Gastroesophageal sphincter (tissue), 4 donors: Measurements from ENCODE around the gene TRIM4. TPM values are rescaled to one million over a fixed set of nuclear protein-coding genes. Genes with fewer than 3 reads are reported as not detected.
A peak's percentile ranks its signal among the peaks of the same experiment; 100 is the strongest.
"Not testable (repeated sequence)": the region's sequence is repeated elsewhere in the genome, so short reads cannot be mapped to it uniquely, and the experiment has no call there.

ENCODE experiments used
- ATAC-seq: fragments of 150-250 bp; one replicate; pipeline ENCODE4 v1.9.1; 2016; ENCODE audit warnings: mild to moderate bottlenecking, moderate library complexity
- H3K27ac ChIP-seq, 4 donors: fragments of 200-600 bp; sonication (generic) in 3 of 4; 1 replicate in 3 of 4; 2 replicates in 1 of 4; pipeline ENCODE4 v1.5.1; 2016 to 2019
- H3K27me3 ChIP-seq: fragments of 200-600 bp; sonication (generic); one replicate; pipeline ENCODE4 v1.5.1; 2019
- H3K36me3 ChIP-seq, 2 donors: fragments of 200-600 bp; sonication (generic); one replicate each; pipeline ENCODE4 v1.5.1; 2019; ENCODE audit warnings: control low read depth in 1 of 2
- H3K4me1 ChIP-seq, 3 donors: fragments of 200-600 bp; sonication (generic); 1 replicate in 2 of 3; 2 replicates in 1 of 3; pipeline ENCODE4 v1.5.1; 2016 to 2019; ENCODE audit warnings: control low read depth in 2 of 3
- H3K4me3 ChIP-seq, 2 donors: fragments of 200-600 bp; sonication (generic); one replicate each; pipeline ENCODE4 v1.5.1; 2019; ENCODE audit warnings: mild to moderate bottlenecking in 1 of 2, moderate library complexity in 1 of 2
- H3K9me3 ChIP-seq, 3 donors: fragments of 200-600 bp; sonication (generic); one replicate each; pipeline ENCODE4 v1.5.1; 2017 to 2019; ENCODE audit warnings: control low read depth in 2 of 3
- EP300 ChIP-seq: sonication (generic); formaldehyde crosslinking; IDR thresholded peaks from one replicate; pipeline ENCODE4 v1.6.1; 2017; ENCODE audit warnings: antibody characterized with exemption, mild to moderate bottlenecking
- POLR2A ChIP-seq, 2 donors: fragments of 450-650 bp; IDR thresholded peaks; one replicate each; pipeline ENCODE4 v1.6.1; 2017; ENCODE audit warnings: antibody characterized with exemption in 2 of 2, mild to moderate bottlenecking in 2 of 2, moderate library complexity in 1 of 2
- POLR2AphosphoS5 ChIP-seq: sonication (generic); formaldehyde crosslinking; IDR thresholded peaks from one replicate; pipeline ENCODE4 v1.6.1; 2017; ENCODE audit warnings: antibody characterized with exemption
- WGBS, 2 donors: methylation state at CpG; one replicate each; pipeline ENCODE4 v1.1.5; 2018; ENCODE audit warnings: low coverage in 1 of 2; 5-methylcytosine and 5-hydroxymethylcytosine counted together
- total RNA-seq, 4 donors: library from RNA; depleted of rRNA; stranded (reverse); fragments of >200 nt; gene quantifications; one replicate each; pipeline ENCODE4 v1.1.0, GENCODE V29; 2016
- TF ChIP-seq, protein P1 (sequence below), 4 experiments: fragments of 200-600 bp in 2 of 4; fragments of 450-650 bp in 2 of 4; sonication (generic) in 1 of 4; IDR thresholded peaks; one replicate each; pipeline ENCODE4 v1.5.1; 2017 to 2019; ENCODE audit warnings: antibody characterized with exemption in 4 of 4, mild to moderate bottlenecking in 2 of 4, moderate library complexity in 2 of 4

The TRIM4 gene, protein sequence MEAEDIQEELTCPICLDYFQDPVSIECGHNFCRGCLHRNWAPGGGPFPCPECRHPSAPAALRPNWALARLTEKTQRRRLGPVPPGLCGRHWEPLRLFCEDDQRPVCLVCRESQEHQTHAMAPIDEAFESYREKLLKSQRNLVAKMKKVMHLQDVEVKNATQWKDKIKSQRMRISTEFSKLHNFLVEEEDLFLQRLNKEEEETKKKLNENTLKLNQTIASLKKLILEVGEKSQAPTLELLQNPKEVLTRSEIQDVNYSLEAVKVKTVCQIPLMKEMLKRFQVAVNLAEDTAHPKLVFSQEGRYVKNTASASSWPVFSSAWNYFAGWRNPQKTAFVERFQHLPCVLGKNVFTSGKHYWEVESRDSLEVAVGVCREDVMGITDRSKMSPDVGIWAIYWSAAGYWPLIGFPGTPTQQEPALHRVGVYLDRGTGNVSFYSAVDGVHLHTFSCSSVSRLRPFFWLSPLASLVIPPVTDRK
- 10 to 100 TPM; 25.3 to 32.2 (median 29.5) TPM for total RNA-seq

DNA sequence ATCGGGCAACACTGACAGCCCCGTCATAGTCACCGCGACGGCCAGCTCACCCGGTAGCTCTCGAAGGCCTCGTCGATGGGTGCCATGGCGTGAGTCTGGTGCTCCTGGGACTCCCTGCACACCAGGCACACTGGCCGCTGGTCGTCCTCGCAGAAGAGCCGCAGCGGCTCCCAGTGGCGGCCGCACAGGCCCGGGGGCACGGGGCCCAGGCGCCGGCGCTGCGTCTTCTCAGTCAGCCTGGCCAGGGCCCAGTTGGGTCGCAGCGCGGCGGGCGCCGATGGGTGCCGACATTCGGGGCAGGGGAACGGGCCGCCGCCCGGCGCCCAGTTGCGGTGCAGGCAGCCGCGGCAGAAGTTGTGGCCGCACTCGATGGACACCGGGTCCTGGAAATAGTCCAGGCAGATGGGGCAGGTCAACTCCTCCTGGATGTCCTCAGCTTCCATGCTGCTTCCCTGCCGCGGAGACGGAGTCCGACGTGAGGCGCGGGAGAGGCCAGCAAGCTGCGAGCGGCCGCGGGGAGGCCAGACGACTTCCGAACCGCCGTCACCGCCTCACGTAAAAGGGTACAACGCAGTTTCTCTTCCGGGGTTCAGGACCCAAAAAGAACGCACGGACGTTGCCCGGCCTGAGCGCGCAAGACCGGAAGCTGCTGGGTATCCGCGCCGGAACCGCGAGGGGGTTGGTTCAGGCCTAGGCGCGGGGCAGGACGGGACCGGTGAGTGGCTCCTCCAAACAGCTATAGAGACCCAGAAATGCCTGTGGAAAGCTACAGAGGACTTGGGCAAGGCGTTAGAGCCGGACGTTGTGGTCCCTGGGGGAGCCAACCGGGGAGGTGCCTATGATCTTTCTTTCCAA is at the start of gene TRIM4:
TSS of gene TRIM4 (minus strand) at position 572 of the 855 bp plus-strand sequence. CDS start at position 443, 129 bp downstream.
- peak; percentile 85 to 91 for TF ChIP-seq POLR2A (IDR thresholded peaks at IDR 0.05)
- no peak for TF ChIP-seq EP300
- TF ChIP-seq POLR2AphosphoS5: peak; percentile 96
- TF ChIP-seq, protein P1, sequence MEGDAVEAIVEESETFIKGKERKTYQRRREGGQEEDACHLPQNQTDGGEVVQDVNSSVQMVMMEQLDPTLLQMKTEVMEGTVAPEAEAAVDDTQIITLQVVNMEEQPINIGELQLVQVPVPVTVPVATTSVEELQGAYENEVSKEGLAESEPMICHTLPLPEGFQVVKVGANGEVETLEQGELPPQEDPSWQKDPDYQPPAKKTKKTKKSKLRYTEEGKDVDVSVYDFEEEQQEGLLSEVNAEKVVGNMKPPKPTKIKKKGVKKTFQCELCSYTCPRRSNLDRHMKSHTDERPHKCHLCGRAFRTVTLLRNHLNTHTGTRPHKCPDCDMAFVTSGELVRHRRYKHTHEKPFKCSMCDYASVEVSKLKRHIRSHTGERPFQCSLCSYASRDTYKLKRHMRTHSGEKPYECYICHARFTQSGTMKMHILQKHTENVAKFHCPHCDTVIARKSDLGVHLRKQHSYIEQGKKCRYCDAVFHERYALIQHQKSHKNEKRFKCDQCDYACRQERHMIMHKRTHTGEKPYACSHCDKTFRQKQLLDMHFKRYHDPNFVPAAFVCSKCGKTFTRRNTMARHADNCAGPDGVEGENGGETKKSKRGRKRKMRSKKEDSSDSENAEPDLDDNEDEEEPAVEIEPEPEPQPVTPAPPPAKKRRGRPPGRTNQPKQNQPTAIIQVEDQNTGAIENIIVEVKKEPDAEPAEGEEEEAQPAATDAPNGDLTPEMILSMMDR (IDR thresholded peaks at IDR 0.05): peak in 1 of 4 experiments; percentile 48
- 3% methylated on average over 5 of the region's 81 CpGs; no CpG with 5 or more reads in 1 of the 2 donors for WGBS, 2 donors
- peak; percentile 99 for ATAC-seq
- H3K4me1 ChIP-seq: peaks cover 14 to 59% (median 18%) of the 10 kb centered on the region in 3 donors
- no peaks in the 10 kb centered on the region for H3K27me3 ChIP-seq
- peaks cover 0 to 39% of the 10 kb centered on the region in 2 donors for H3K36me3 ChIP-seq
- peak within 1 kb of the TSS; percentile 54 to 86 for H3K4me3 ChIP-seq
- H3K27ac ChIP-seq: peak within 1 kb of the TSS; percentile 78 to 98 (median 93)
- H3K9me3 ChIP-seq: no peaks in the 10 kb centered on the region

DNA sequence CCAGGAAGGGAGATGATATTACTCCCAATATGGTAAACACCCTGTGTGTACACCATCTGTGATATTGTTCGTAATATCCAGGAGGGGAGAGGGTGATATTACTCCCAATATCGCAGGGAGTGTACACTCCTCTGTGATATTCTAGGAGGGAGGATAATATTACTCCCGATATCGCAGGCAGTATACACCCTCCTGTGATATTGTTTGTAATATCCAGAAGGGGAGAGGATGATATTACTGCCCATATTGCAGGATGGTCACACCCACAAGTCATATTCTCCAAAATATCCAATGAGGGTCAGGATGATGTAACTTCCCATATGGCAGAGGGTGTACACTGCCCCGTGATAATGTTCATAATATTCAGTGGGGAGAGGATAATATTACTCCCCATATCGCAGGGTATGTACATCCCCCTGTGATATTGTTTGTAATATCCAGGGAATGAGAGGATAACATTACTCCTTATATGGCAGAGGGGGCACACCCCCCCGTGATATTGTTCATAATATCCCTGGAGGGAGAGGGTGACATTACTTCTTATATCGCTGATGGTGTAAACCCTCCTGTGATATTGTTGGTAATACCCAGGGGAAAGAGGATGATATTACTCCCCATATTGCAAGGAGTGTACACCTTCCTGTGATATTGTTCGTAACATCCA is 39.4 kb upstream of the TRIM4 start:
- Histone ChIP-seq H3K27me3 (peaks cover 75% of the 10 kb centered on the region), H3K36me3 (no peaks in the 10 kb centered on the region), H3K9me3 (no peaks in the 10 kb centered on the region), H3K4me3 (no peak overlapping the region), H3K4me1 (no peaks in the 10 kb centered on the region), H3K27ac (no peak overlapping the region)
- TF ChIP-seq, protein P1 (IDR thresholded peaks at IDR 0.05): no peak
- TF ChIP-seq POLR2AphosphoS5: no peak
- TF ChIP-seq POLR2A (IDR thresholded peaks at IDR 0.05): no peak
- no peak for TF ChIP-seq EP300
- ATAC-seq: no peak
- WGBS, 2 donors: 67 to 77% methylated on average over 7 to 9 of the region's 9 CpGs

DNA sequence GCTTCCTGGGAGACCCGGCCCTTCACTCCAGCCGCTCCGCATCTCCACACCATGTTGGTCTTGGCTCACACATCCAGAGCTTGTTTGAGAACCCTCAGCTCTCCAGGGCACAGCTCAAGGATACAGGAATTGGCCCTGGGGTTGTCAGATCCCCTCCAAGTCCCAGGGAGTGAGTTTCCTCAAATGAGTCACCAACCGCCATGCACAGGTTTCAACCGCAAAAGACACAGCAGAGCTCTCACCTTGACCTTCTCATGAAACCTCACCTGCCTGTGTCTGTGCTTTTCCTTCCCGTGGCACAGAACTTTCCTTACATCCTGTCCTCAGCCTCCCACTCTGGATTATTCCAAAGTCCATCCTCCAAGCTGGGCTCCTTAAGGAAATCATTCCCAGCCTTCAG is 35.9 kb upstream of the TRIM4 start:
- H3K27ac ChIP-seq: no peak overlapping the region
- TF ChIP-seq EP300: no peak
- WGBS, 2 donors: 60 to 88% methylated on average over 3 to 6 of the region's 6 CpGs
- H3K4me1 ChIP-seq: no peaks in the 10 kb centered on the region
- no peaks in the 10 kb centered on the region for H3K36me3 ChIP-seq
- ATAC-seq: no peak
- no peak overlapping the region for H3K4me3 ChIP-seq
- H3K9me3 ChIP-seq: no peaks in the 10 kb centered on the region
- H3K27me3 ChIP-seq: peaks cover 52% of the 10 kb centered on the region

DNA sequence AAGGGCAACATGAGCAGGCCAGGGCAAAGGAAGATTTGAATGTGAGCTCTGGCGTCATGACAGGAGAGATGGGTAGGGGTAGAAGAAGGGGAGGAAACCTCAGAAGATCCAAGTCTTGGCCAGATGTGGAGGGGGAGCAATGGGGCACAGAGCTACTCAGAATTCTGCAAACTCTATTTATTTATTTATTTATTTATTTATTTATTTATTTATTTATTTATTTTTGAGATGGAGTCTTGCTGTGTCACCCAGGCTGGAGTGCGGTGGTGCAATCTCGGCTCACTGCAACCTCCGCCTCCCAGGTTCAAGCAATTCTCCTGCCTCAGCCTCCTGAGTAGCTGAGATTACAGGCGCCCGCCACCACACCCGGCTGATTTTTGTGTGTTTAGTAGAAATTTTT is 35.3 kb upstream of the TRIM4 start:
- not testable (repeated sequence) for ATAC-seq, H3K27ac ChIP-seq
- WGBS, 2 donors: 87 to 100% methylated on average over 4 to 5 of the region's 7 CpGs

DNA sequence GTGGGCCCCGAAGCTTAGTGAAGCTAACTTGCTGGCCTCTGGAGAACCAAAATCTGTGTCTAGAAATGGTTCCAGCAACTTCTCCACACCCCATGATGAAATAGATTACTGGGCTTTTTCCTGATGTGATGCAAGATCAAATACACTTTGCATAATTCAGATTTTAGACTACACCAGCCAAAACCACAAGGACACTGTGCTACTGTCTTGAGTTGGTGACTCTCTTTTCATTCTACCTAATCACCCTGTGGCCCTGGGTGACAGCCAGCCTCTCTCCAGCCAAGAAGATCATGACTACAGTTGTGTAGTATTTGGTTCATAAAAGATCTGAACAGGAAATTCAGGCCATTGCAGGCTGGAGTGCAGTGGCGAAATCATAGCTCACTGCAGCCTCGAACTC is 34.3 kb upstream of the TRIM4 start:
- peaks cover 40% of the 10 kb centered on the region for H3K27me3 ChIP-seq
- 75 to 100% methylated on average over 1 to 2 of the region's 3 CpGs for WGBS, 2 donors
- H3K4me1 ChIP-seq: no peaks in the 10 kb centered on the region
- no peak overlapping the region for H3K4me3 ChIP-seq
- no peaks in the 10 kb centered on the region for H3K36me3 ChIP-seq
- no peaks in the 10 kb centered on the region for H3K9me3 ChIP-seq
- TF ChIP-seq EP300 (no peak), POLR2A (IDR thresholded peaks at IDR 0.05) (no peak), POLR2AphosphoS5 (no peak)
- ATAC-seq: peak; percentile 67
- H3K27ac ChIP-seq: no peak overlapping the region

More for the DNA sequence above, 35.3 kb upstream of the TRIM4 start:
- H3K36me3 ChIP-seq, H3K4me3 ChIP-seq, H3K4me1 ChIP-seq, H3K9me3 ChIP-seq: not testable (repeated sequence)
- H3K27me3 ChIP-seq: peaks cover 50% of the 10 kb centered on the region

DNA sequence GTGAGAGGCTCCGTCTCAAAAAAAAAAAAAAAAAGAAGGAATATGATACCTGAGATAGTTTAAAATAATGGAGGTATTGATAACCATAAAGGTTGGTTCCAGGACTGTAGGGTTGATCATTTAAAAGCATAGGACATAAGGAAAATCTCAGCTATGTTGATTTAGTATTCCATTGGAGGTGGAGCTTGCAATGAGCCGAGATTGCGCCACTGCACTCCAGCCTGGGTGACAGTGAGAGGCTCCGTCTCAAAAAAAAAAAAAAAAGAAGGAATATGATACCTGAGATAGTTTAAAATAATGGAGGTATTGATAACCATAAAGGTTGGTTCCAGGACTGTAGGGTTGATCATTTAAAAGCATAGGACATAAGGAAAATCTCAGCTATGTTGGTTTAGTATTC is 33.3 kb upstream of the TRIM4 start:
- not testable (repeated sequence) for ATAC-seq
- WGBS, 2 donors: no CpG with 5 or more reads among the region's 4 CpGs

DNA sequence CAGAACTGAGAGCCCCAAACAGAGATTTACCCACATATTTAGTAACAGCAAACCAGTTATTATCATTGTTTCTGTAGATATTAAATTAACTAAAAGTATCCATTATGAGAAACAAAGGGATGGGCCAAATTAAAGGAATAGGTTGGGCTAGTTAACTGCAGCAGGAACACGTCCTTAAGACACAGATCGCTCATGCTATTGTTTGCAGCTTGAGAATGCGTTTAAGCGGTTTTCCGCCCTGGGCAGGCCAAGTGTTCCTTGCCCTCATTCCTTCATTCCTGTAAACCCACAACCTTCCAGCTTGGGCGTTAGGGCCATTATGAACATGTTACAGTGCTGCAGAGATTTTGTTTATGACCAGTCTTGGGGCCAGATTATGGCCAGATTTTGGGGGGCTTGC is 31.5 kb upstream of the TRIM4 start:
- not testable (repeated sequence) for ATAC-seq, H3K4me3 ChIP-seq, H3K36me3 ChIP-seq, H3K9me3 ChIP-seq, H3K4me1 ChIP-seq, H3K27ac ChIP-seq
- 86 to 91% methylated on average over 6 of the region's 6 CpGs for WGBS, 2 donors
- peaks cover 36% of the 10 kb centered on the region for H3K27me3 ChIP-seq

More for the DNA sequence above, 33.3 kb upstream of the TRIM4 start:
- H3K4me3 ChIP-seq, H3K36me3 ChIP-seq, H3K27ac ChIP-seq, H3K9me3 ChIP-seq, H3K4me1 ChIP-seq: not testable (repeated sequence)
- peaks cover 30% of the 10 kb centered on the region for H3K27me3 ChIP-seq
